ENCODE measurements around the gene CFAP46.

GRCh38 chr10:132820056-132820455 lies 122.3 kb downstream of the CFAP46 start:
- TF ChIP-seq EZH2 (IDR thresholded peaks at IDR 0.05; ENCODE audit: insufficient read depth, poor library complexity, severe bottlenecking), result no peak
- no peak for TF ChIP-seq EZH2phosphoT487 (IDR thresholded peaks at IDR 0.05; ENCODE audit: insufficient read depth, low read depth)

All from GM23248 (cell line).